HCT116 (cell line): ENCODE measurements around the gene ARID5B. TPM values are rescaled to one million over a fixed set of nuclear protein-coding genes. Genes with fewer than 3 reads are reported as not detected.

Experiments
- ATAC-seq: fragments of 200-7000 bp; cut with Tn5 transposase; 2 replicates; pipeline ENCODE4 v1.9.1; 2020; ENCODE audit warnings: mild to moderate bottlenecking, moderate library complexity
- BruUV-seq: library from RNA; stranded (reverse); fragments of 400-500 nt; replicated peaks from 2 replicates; lab custom pipeline; 2021; lab: Mats Ljungman, UMichigan
- CTCF ChIA-PET: fragments of 300-600 bp; sonication (Branson Sonifier 250); formaldehyde crosslinking; loops from one replicate; lab custom pipeline; 2021; ENCODE audit warnings: antibody characterized with exemption; lab: Charles Lee
- POLR2A ChIA-PET: fragments of 300-600, 350-600 bp; sonication (Branson Sonifier 250); formaldehyde crosslinking; loops from one replicate; lab custom pipeline; 2021; ENCODE audit warnings: antibody characterized with exemption; lab: Charles Lee
- RAD21 ChIA-PET, 2 experiments: fragments of 300-600 bp; sonication (Branson Sonifier 250); formaldehyde crosslinking; loops; one replicate each; lab custom pipeline; 2023; ENCODE audit warnings: low total read pairs in 2 of 2; ENCODE audit not compliant: uncharacterized antibody in 2 of 2, unreplicated experiment in 2 of 2, low non-redundant PET in 1 of 2; lab: Charles Lee
- DNase-seq: peaks from one replicate; pipeline ENCODE4 v3.0.0-alpha.2; 2010; ENCODE audit warnings: low read depth, low spot score
- H2AFZ ChIP-seq: fragments of 200-600 bp; shearing (Covaris generic), sonication (generic); 2 replicates; pipeline ENCODE4 v1.6.1; 2017; ENCODE audit warnings: low read depth, mixed run types, mixed read lengths, antibody characterized with exemption, low read length; ENCODE audit not compliant: poor library complexity, severe bottlenecking
- H3K27ac ChIP-seq: 2 replicates; pipeline ENCODE4 v1.5.1; 2012; ENCODE audit warnings: low read depth, low read length
- H3K27me3 ChIP-seq: fragments of 200-600 bp; sonication (generic); 2 replicates; pipeline ENCODE4 v1.6.1; 2016; ENCODE audit warnings: mixed run types, low read length, mixed read lengths; ENCODE audit not compliant: insufficient read depth
- H3K36me3 ChIP-seq, 2 experiments: fragments of 200-500 bp in 1 of 2; fragments of 200-600 bp in 1 of 2; sonication (Bioruptor generic) in 1 of 2; sonication (generic) in 1 of 2; 2 replicates each; pipeline versions ENCODE4 v1.5.1 to v1.6.1; 2014 to 2016; ENCODE audit warnings: low read length in 2 of 2, inconsistent platforms in 1 of 2, mixed read lengths in 1 of 2, mixed run types in 1 of 2; ENCODE audit not compliant: insufficient read depth in 2 of 2, control insufficient read depth in 1 of 2
- H3K4me1 ChIP-seq, 2 experiments: fragments of 200-600 bp in 1 of 2; sonication (generic) in 1 of 2; 2 replicates each; pipeline versions ENCODE4 v1.5.1 to v1.6.1; 2012 to 2017; ENCODE audit warnings: low read length in 2 of 2, inconsistent platforms in 1 of 2, mild to moderate bottlenecking in 1 of 2, mixed read lengths in 1 of 2, mixed run types in 1 of 2, moderate library complexity in 1 of 2; ENCODE audit not compliant: insufficient read depth in 2 of 2, control insufficient read depth in 1 of 2
- H3K4me2 ChIP-seq: fragments of 200-600 bp; sonication (generic); 2 replicates; pipeline ENCODE4 v1.6.1; 2017; ENCODE audit warnings: mixed run types, low read length, mixed read lengths
- H3K4me3 ChIP-seq, 2 experiments: fragments of 200-600 bp in 1 of 2; sonication (generic) in 1 of 2; replicated peaks in 1 of 2; 2 replicates each; pipeline ENCODE4 v1.5.1; 2011 to 2016; ENCODE audit warnings: low read length in 2 of 2, control low read depth in 1 of 2, low read depth in 1 of 2, mild to moderate bottlenecking in 1 of 2, mixed read lengths in 1 of 2, mixed run types in 1 of 2
- H3K79me2 ChIP-seq: fragments of 200-600 bp; sonication (generic); 2 replicates; pipeline ENCODE4 v1.6.1; 2017; ENCODE audit warnings: mild to moderate bottlenecking, mixed run types, low read length, moderate library complexity, mixed read lengths; ENCODE audit not compliant: insufficient read depth
- H3K9ac ChIP-seq: fragments of 200-600 bp; sonication (generic); 2 replicates; pipeline ENCODE4 v1.6.1; 2016; ENCODE audit warnings: low read length, mixed read lengths
- H3K9me2 ChIP-seq: fragments of 200-600 bp; sonication (generic), shearing (Covaris generic); 2 replicates; pipeline ENCODE4 v1.6.1; 2017; ENCODE audit warnings: mixed run types, mild to moderate bottlenecking, moderate library complexity; ENCODE audit not compliant: insufficient read depth
- H3K9me3 ChIP-seq, 2 experiments: fragments of 200-500 bp in 1 of 2; fragments of 200-600 bp in 1 of 2; sonication (Bioruptor generic) in 1 of 2; sonication (generic) in 1 of 2; 2 replicates each; pipeline ENCODE4 v1.6.1; 2014 to 2017; ENCODE audit warnings: low read length in 2 of 2, mixed read lengths in 2 of 2, inconsistent platforms in 1 of 2, low read depth in 1 of 2, mild to moderate bottlenecking in 1 of 2, mixed run types in 1 of 2, moderate library complexity in 1 of 2; ENCODE audit not compliant: control insufficient read depth in 1 of 2, insufficient read depth in 1 of 2
- H4K20me1 ChIP-seq: fragments of 200-600 bp; sonication (generic), shearing (Covaris generic); 2 replicates; pipeline ENCODE4 v1.6.1; 2017; ENCODE audit warnings: mixed run types, mild to moderate bottlenecking, moderate library complexity; ENCODE audit not compliant: insufficient read depth
- CTCF ChIP-seq, 3 experiments: fragments of 200-600 bp in 1 of 3; sonication (generic) in 1 of 3; IDR thresholded peaks in 2 of 3; conservative IDR thresholded peaks in 1 of 3; 2 replicates each; pipeline ENCODE4 v1.5.1; 2012 to 2017; ENCODE audit warnings: low read depth in 2 of 3, low read length in 2 of 3, antibody characterized with exemption in 1 of 3, borderline replicate concordance in 1 of 3, control low read depth in 1 of 3, mild to moderate bottlenecking in 1 of 3, mixed read lengths in 1 of 3, mixed run types in 1 of 3, moderate library complexity in 1 of 3; ENCODE audit not compliant: insufficient read depth in 1 of 3
- EGR1 ChIP-seq: IDR thresholded peaks from 2 replicates; pipeline ENCODE4 v1.6.1; 2012; ENCODE audit warnings: low read depth
- EZH2 ChIP-seq: fragments of 200-600 bp; sonication (generic); IDR thresholded peaks from 2 replicates; pipeline ENCODE4 v1.6.1; 2017; ENCODE audit warnings: antibody characterized with exemption, mixed run types
- EZH2phosphoT487 ChIP-seq: fragments of 200-600 bp; IDR thresholded peaks from 2 replicates; pipeline ENCODE4 v1.6.1; 2018; ENCODE audit warnings: antibody characterized with exemption, borderline replicate concordance
- MAX ChIP-seq: IDR thresholded peaks from 2 replicates; pipeline ENCODE4 v1.6.1; 2012
- POLR2A ChIP-seq: IDR thresholded peaks from 2 replicates; pipeline ENCODE4 v1.7.0; 2011; ENCODE audit warnings: borderline replicate concordance; ENCODE audit not compliant: insufficient read depth, insufficient read length; ENCODE audit errors: extremely low read depth
- RAD21 ChIP-seq: IDR thresholded peaks from 2 replicates; pipeline ENCODE4 v1.6.1; 2012; ENCODE audit warnings: low read depth, mild to moderate bottlenecking
- REST ChIP-seq: IDR thresholded peaks from 2 replicates; pipeline ENCODE4 v1.6.1; 2012; ENCODE audit warnings: low read depth
- SRF ChIP-seq: IDR thresholded peaks from 2 replicates; pipeline ENCODE4 v1.6.1; 2012; ENCODE audit warnings: low read depth
- TCF7L2 ChIP-seq: IDR thresholded peaks from 2 replicates; pipeline ENCODE4 v1.7.0; 2011; ENCODE audit warnings: borderline replicate concordance, inconsistent platforms; ENCODE audit not compliant: insufficient read depth, insufficient read length; ENCODE audit errors: extremely low read depth
- YY1 ChIP-seq: IDR thresholded peaks from 2 replicates; pipeline ENCODE4 v1.6.1; 2011; ENCODE audit warnings: low read length, low read depth, moderate library complexity, mild to moderate bottlenecking; ENCODE audit not compliant: insufficient replicate concordance; ENCODE audit errors: extremely low read depth
- ZBTB33 ChIP-seq: IDR thresholded peaks from 2 replicates; pipeline ENCODE4 v1.6.1; 2011; ENCODE audit warnings: mild to moderate bottlenecking, low read length, moderate library complexity; ENCODE audit not compliant: insufficient replicate concordance; ENCODE audit errors: extremely low read depth
- ZFX ChIP-seq: fragments of 450-650 bp; IDR thresholded peaks from 2 replicates; pipeline ENCODE4 v1.6.1; 2017
- intact Hi-C: fragments of 100-400 bp; cut with micrococcal nuclease; formaldehyde crosslinking; loops from 2 replicates; pipeline ENCODE4 v1.10.0; 2022
- total RNA-seq: library from RNA; stranded (reverse); gene quantifications from one replicate; pipeline ENCODE4 v1.2.1, GENCODE V29; 2021; ENCODE audit not compliant: unreplicated experiment
- TF ChIP-seq, protein P1 (sequence below): IDR thresholded peaks from 2 replicates; pipeline ENCODE4 v1.6.1; 2012

Gene ARID5B
- total RNA-seq, 1 experiment from 2014 or later = 4.7 TPM

- CTCF ChIA-PET = no interaction called here
- H3K4me1 ChIP-seq = peaks cover 0 to 4% of the 10 kb centered on the region in 2 experiments; a peak in 2 of 4 replicates
- H3K9me2 ChIP-seq = no peaks in the 10 kb centered on the region
- DNase-seq (no peak), ATAC-seq (no peak)
- no peak overlapping the region for H3K9ac ChIP-seq
- no peak overlapping the region for H3K4me3 ChIP-seq
- BruUV-seq = no TSS peak
- H3K36me3 ChIP-seq = no peaks in the 10 kb centered on the region
- no peaks in the 10 kb centered on the region for H4K20me1 ChIP-seq
- RAD21 ChIA-PET = no interaction called here
- no peak overlapping the region for H3K27ac ChIP-seq
- no peak for TF ChIP-seq ZFX
- TF ChIP-seq EZH2 = no peak
- TF ChIP-seq EGR1 = no peak
- no peak for TF ChIP-seq TCF7L2
- no peak for TF ChIP-seq EZH2phosphoT487
- no peak for TF ChIP-seq POLR2A
- TF ChIP-seq YY1 = no peak
- no peak for TF ChIP-seq SRF
- TF ChIP-seq ZBTB33 = no peak
- TF ChIP-seq REST = no peak
- TF ChIP-seq, protein P1, sequence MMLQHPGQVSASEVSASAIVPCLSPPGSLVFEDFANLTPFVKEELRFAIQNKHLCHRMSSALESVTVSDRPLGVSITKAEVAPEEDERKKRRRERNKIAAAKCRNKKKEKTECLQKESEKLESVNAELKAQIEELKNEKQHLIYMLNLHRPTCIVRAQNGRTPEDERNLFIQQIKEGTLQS = no peak
- TF ChIP-seq CTCF (IDR thresholded peaks at IDR 0.05 in 2 of 3, conservative IDR thresholded peaks at IDR 0.05 in 1 of 3; ENCODE audit: borderline replicate concordance in 1 of 3, insufficient read depth in 1 of 3, low read depth in 2 of 3, low read length in 2 of 3) = no peak
- no peak for TF ChIP-seq RAD21
- TF ChIP-seq MAX = no peak
- H3K9me3 ChIP-seq = no peaks in the 10 kb centered on the region
- H3K4me2 ChIP-seq = no peak overlapping the region
- H3K27me3 ChIP-seq = no peaks in the 10 kb centered on the region
- intact Hi-C loops = no loop called here
- H3K79me2 ChIP-seq = no peaks in the 10 kb centered on the region
- POLR2A ChIA-PET = no interaction called here
- H2AFZ ChIP-seq = no peak overlapping the region
Measured at GRCh38 chr10:61887772-61888171, 13.7 kb upstream of the ARID5B start.
